ENCODE data around the gene TMEM272.
A peak's percentile ranks its signal among the peaks of the same experiment; 100 is the strongest.

TMEM272 gene, protein sequence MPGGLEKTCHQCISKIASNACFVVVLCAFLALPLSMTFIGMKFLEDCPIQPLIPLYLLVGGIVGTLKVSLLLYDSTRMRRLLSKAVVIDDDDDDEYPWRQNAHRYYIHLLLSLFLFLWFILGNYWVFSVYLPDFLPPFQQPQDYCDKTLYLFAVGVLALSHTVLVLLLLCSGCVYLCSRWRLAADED

DNA sequence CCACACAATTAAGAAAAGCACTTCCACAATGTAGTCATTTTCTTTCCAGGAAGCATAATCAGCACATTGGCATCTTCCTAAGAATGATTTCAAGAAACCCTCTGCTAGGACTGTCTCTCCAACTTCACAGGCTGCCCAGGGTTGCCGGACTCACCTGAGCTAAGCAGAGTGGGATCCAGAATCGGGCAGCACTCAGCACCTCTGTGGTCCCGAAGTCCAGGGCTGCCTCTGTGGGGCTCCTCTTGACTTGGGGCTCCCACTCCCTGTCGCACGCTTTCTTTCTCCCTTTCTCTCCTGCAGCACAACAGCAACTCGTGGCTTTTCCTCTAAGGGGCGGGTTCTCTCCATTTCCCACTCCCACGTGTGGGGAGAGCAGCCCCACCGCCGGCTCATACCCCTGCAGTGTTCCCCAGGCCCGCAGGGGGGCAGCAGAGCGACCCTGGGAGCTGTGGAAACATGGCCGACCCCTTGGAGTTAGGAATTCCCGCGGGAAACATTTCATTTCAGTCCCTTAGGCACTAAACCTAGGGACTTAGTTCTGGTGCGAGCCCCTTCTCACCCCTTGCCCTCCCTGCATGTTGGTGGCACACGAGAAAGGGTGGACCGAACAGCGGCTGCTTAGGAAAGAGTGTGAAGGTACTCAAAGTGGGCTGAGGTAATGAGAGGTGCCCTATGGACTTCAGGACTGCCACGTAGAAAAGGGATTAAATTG is at the start of gene TMEM272:
TSS of gene TMEM272 (minus strand) at position 316 of the 712 bp plus-strand sequence. CDS start 6,647 bp downstream, outside the sequence.
- DNase-seq (ENCODE audit: low read depth): peak; percentile 58

DNA sequence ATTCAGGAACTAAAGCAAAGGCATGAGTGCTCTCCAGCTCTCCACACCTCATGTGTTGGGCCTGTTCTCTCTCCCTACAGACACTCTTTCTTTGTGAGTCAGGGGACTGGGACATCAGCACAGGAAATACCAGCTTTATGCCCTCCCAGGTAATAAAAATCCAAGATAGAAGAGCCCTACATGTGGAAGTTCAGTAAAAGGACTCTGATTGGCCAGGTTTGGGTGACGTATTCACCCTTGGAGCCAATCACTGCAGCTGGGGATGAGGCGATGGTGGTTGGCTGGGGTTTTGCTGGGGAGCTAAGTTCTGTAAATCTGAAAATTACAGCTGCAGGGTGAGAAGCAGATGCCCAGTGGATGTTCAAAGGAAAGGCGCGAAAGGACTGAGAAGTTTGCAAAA is 49.3 kb upstream of the TMEM272 start:
- no peak for DNase-seq (ENCODE audit: low read depth)

DNA sequence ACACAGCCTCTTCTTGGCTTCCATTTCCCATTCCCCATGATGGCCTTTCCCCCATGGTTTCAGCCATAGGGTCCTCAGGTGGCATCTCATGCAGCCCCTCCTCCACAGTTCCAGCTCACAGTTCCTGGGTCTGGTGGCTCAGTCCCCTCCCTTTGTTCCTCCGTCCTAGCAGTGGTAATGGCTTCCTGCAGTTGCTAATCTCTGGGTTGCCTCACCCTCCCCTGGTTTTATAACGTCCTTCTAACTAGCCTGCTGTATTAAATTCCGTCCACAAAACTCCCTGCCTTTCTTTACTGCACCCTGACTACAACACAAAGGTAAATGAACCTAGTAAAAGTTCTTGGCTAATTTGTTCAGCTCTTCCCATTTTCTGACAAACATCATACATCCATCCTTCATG is 47.7 kb upstream of the TMEM272 start:
- DNase-seq (ENCODE audit: low read depth): no peak

DNA sequence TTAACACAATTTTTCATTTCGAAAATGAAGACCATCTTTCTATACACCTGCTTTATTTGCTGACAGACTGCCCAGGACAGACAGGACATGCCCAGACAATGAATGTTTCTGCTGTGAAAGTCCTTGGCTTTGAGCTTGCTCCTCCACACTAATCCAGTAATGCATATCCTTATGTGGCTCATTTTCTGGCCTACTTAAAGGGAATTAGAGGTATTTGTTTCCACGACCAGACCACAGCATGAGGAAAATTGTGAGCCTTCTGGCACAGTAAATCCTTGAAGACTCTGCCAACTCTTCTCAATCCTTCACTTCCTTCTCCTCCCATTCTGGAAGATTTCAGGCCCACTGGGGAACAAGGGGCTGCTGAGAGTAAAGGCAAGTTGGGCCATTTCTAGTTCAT is 42.5 kb upstream of the TMEM272 start:
- no peak for DNase-seq (ENCODE audit: low read depth)

DNA sequence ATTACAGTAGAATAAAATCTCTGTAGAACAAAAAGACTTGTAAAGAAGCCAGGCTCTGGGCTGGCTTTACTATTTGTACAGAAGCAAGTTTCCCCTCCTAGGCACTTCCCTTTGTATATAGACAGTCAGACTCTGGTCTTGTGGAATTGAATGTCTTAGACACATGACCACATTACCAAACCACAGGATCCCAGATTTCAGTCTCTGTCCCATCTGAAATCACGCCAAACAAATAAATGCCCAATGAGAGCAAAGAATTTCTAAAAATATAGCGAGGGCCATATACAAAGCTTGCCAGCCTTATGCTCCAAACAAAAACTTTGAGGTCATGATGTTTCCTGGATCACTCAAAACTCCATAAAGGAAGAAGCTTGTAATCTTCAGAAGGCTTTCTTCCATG is 40.7 kb upstream of the TMEM272 start:
- no peak for DNase-seq (ENCODE audit: low read depth)

DNA sequence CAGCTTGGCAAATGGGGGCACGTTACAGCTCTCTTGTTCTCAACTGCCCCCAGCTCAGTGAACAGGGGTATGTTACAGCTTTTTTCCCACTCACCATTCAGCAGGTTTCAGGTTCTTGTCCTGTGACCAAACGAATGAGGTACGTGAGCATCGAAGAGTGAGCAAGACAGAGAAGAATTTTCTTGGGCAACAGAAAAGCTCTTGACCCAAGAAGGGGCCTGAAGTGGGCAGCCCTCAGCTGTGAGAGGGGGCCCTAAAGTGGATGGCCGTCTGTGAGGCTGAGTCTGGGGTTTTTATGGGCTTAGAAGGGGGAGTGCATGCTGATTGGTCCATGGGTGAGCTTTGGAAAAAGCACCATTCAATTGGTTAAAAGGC is 38.2 kb upstream of the TMEM272 start:
- no peak for DNase-seq (ENCODE audit: low read depth)

DNA sequence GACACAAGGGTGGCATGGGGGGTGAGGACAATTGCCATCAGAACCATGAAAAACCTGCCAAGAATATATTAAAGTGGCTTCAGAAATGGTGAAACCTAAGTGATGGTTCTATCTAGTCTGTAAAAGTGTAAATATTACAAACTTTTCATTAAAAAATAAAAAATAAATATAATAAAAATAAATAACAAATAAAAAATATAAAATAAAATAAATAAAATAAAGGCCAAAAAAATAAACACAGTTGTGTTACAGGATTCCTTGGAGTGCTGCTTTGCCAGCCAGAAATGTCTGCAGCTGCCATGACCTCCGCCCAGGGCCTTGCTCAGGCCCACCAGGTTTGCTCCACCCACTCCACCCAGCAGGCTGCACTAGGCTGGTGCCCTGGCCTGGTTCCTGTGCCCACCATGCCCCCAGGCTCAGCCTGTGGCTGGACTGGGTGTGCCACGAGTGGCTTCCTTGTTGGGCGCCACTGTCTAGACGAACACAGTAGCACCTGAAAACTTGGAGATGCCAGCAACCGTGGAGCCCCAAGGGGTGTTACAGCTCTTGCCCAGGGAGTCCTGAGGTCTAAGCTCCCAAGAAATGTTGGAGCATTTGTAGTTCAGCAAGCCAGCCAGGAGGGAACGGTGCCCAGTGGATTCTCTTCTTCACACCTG is 37.7 kb upstream of the TMEM272 start:
- DNase-seq (ENCODE audit: low read depth): no peak

DNA sequence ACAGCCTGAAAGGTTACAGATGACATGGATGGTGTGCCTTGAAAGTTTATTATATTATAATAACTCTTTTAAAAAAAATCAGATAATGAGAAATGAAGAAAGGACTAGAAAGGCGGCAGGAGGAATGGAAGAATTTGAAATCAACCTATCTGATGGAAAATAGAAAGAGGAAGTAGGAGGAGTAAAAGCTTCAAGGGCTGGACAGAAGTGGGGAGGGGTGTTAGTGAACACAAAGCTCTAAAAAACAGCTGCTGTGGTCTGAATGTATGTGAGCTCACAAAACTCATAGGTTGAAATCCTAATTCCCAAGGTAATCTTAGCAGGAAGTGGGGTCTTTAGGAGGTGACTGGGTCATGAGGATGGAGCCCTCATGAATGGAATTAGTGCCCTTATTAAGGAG is 36.3 kb upstream of the TMEM272 start:
- DNase-seq (ENCODE audit: low read depth): no peak

DNA sequence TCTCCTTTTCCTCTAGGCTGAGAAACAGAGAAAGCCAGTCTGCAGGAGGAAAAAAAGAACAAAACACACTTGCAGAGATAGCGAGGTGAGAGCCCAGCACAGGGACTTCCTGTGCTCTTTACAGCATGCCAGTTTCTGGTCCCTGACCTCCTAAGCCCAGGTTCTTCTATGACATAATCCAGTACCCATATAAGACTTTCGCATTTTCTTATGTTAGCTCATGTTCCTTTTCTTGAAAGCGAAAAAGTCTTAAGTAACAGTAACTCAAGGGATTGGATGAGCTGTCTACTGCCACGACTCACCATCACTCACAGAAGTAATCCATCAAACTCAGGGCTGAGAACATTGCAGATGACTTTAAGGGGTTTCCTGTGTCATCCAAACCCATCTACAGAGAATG is 34.2 kb upstream of the TMEM272 start:
- DNase-seq (ENCODE audit: low read depth): no peak

DNA sequence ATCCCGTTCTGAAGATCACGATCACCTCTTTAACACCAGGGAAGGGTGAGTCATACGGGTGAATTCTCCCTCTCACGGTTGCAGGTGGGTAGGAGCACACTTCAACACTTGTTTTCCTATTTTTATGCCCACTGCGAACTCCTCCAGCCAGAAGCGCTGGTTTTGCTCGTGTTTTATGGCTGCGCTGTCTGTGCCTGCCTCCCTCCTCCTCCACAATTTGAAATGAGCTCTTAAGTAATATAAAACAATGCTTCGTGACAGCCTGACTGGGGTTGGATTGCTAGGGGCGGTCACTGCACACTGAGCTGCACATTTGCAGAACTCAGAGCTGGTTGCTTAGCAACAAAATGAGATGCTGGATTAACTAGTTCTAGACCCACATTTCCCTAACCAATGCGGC is 29.7 kb upstream of the TMEM272 start:
- DNase-seq (ENCODE audit: low read depth): no peak

DNA sequence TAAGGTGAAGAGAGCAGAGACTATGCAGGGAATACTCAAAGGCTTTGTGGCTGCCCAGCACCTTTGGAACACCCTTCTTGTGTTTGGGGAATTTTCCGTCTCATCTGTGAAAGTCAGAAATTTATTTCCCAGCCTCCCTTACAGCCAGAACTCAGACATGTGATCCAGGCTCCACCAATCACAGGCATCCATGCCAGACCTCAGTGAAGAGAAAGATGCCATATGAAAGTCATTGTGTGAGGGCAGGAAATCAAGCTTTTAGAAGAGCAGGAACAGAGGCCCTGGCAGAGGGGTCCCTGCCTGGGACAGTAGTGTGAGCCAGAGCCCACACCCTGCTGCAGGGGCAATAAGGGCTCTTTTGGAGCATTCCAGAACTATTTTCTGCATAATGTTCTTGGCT is 28.9 kb upstream of the TMEM272 start:
- no peak for DNase-seq (ENCODE audit: low read depth)

DNA sequence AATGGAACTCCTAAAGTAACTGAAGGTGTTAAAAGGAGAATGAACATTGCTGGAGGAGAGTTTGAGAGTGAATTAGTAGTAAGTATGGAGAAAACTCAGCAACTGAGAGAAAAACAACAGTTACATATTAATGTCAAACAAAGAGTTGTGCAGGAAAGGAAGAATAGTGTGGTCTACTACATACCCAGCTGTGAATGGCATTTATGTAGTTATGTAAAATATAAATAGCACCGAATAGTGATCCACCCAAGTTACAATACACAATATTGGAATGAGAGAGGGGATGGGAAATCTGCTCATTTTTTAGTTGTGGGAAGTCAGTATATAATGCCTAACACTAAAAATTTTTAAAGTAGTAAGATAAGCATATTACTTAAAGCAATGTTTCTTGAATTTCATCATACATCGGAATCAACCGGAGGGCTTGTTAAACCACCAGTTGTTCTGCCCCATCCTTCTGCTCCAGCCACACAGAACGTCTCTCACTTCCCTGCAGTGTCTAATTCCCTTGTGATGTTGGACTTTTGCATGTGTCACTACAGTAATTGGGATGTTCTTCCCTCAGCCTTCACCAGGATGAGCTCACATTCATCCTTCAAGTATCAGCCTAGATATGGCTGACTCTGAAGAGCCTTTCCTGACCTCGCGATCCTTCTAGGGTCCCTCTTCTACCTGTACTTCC is 28.3 kb upstream of the TMEM272 start:
- no peak for DNase-seq (ENCODE audit: low read depth)

DNA sequence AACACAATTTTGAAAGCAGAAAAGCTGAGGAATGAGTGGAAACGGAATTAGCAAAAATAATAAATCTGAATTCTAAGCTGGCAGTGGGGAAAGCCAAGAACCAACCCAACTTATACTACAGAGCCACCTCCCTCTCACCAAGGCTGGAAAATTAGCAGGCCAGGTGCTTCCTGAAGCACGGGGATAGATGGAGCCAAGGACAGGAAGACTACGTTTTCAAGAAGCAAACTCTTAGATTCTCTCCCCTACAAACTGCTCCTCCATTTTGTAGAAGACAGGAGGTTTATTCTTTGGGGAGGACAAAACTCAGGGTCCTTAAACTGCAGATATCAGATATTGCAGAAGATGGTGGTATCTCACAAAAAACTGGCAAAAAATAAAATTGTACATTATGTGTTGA is 25.6 kb upstream of the TMEM272 start:
- no peak for DNase-seq (ENCODE audit: low read depth)

DNA sequence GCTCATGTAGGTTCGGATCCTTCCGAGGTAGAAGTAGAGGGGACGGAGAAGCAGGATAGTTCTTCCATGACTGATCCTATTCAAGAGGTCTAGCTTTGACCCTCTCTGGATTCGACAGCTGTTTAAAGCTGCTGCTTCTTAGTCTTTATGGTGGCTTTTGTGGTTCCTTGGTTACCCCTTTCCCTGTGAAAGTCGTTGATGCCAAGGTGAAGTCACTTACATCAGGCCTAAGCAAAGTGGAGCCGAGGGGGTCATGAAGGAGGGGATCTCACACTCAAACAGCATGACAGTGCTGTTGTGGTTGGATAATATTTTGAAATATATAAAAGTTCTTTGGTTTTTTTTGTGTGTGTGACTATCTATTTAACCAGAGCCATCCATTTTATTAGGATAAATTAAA is 24.9 kb upstream of the TMEM272 start:
- DNase-seq (ENCODE audit: low read depth): no peak

DNA sequence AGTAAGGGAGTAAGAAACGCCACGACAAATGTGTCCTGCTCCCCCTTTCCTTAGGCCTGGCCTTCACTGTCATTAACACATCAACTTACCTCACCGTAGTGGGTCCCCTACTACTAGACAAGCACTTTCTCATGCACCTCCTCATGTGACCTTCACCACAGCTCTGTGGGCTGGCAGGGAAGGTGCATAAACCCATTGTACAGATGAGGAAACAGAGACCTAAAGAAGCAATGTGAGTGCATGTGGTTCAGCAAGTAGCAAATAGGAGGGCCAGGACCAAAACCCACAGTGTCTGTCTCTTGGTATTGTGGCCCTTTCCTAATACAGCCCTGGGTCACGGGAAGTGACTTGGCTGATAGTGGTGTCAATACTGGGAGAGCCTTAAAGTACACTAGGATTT is 22.1 kb upstream of the TMEM272 start:
- no peak for DNase-seq (ENCODE audit: low read depth)

DNA sequence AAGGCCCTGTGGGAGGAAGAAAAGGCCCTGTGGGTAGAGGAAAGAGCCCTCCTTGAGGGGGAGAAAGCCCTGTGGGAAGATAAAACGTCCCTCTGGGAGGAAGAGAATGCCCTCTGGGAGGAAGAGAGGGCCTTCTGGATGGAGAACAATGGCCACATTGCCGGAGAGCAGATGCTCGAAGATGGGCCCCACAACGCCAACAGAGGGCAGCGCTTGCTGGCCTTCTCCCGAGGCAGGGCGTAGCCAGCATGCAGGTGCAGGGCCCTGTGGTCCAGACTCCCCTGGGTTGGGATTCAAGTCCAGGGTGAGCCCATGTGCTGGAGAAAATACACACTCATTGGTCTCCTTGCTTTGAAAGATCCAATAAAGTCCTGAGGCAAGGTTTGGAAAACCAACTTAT is 20.9 kb upstream of the TMEM272 start:
- no peak for DNase-seq (ENCODE audit: low read depth)

DNA sequence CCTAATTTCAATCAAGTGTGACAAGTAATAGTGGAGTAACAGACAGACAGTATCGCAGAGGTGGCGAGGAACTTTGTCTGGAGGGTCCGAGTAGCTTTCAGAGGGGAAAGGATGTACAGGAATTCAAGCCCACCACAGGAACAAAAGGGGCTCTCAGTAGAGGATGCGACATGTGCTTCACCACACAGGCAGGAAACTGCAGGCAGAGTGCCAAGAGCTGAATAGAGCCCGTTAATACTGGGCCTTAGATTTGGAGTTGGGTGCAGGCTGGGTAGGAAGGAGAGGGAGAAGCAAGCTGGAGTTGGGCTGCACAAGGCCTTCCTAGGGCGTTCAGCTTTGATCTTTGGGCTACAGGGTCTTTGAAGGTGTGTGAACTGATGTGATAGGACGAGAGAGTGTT is 18.0 kb upstream of the TMEM272 start:
- no peak for DNase-seq (ENCODE audit: low read depth)

DNA sequence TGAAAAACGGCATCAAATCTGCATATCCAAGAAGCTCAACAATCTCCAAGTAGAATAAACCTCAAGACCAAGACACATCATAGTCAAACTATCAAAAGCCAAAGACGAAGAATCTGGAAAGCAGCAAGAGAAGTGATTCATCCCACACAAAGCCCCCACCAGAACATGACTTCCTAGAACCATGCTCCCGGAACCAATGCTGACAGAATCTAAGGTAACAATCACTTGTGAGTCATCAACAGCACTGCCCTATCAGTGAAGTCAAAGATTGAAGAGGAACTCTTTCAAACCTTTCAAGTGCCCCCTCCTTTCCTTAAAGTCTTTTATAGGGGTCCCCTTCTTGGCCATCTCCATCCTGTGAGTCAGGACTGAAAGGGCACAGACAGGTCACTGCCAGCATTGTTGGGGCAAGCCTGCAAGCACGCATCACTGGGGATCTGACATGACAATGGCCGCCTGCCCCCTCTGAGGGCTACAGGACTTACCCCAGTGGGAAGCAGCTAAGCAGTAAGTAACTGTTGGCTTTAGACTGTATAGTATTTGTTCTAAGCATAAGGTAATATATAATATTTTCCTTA is 16.8 kb upstream of the TMEM272 start, which contains the start of gene CCDC70:
TSS of gene CCDC70 (plus strand) at position 247 of the 578 bp plus-strand sequence. CDS start 3,443 bp downstream, outside the sequence.
- peak; percentile 73 for DNase-seq (ENCODE audit: low read depth)

DNA sequence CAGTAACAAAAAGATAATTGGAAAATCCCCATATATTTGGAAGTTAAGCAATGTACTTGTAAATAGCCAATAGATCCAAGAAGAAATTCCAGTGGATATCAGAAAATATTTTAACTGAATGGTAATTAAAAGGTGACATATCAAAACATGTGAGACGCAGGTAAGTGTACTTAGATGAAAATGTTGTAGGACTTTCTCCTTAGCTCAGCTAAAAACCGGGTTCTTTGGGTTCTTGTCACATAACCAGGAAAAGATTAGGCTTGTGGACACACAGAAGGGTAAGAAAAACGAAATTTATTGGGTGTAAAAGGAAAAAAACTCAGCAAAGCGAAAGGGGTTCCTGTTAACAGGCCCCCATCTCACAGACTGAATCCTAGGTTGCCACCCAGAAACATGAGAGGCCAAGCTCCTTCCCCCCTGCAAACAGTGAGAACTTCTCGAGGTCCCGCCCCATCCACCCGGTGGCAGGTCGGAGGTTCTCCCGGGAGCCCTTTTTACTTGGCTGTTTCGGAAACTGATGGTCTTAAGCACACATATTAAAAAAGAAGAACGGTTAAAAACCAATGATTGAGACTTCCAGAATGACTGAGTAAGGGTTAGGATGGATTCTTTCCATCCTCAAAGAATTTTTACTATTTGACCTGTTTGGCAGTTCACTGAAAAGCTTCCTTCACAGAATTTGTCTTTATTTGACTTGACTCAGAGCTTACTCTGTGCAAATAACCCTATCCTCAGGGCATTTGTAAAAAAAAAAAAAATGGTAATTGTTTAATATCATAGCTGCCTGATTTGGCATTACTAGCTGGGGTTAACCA is 13.7 kb upstream of the TMEM272 start:
- no peak for DNase-seq (ENCODE audit: low read depth)

DNA sequence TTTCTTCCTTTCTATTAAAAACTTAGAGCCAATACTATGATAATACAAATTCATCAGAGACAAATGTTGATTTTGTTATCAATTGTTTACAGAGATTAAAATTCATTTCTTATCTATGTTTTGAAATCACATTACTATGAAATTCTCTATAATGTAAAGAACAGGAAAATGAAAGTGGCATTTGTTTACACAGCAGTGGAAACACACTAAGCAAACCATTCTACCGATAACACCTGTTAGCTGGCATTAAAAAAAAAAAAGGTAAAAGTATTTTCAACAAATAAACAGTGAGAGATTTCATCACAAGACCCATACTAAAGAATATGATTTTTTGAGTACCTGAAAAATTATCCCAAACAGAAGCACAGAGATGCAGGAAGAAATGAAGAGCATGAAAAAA is 12.0 kb upstream of the TMEM272 start:
- no peak for DNase-seq (ENCODE audit: low read depth)

DNA sequence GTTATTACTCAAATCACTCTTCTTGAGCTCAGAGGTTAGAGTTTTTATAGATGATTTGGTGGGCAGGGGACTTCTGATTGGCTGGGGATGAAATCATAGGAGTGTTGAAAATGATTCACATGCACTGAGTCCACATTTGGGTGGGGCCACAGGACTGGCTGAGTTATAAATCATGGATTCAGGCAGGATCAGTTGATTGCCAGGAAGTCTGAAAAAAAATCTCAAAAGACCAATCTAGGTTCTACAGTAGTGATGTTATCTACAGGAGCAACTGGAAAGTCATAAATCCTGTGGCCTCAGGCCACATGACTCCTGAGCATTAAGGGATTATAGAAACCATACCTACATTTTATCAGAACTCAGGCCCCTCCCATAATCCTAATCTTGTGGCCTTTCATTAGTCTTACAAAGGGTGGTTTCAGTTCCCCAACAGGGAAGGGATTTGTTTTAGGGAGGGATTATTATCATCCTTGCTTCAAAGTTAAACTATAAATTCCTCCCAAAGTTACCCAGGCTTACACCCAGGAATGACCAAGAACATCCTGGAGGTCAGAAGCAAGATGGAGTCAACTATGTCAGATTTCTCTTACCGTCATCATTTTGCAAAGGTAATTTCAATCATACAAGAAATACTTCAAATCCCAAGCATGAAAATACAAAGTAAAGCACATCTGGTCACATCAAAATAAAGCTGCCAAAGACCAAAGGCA is 11.2 kb upstream of the TMEM272 start:
- peak; percentile 30 for DNase-seq (ENCODE audit: low read depth)
